Stimulated activated CD8-positive, alpha-beta memory T cell treated with anti-CD3 and anti-CD28 coated beads, Interleukin-2, amount 100 ng/mL, for 48 hours (primary cell): ENCODE data around the gene FARP1.
"Not testable (repeated sequence)": the region's sequence is repeated elsewhere in the genome, so short reads cannot be mapped to it uniquely, and the experiment has no call there.

Experiments used
- DNase-seq, 2 donors: peaks; one replicate each; pipeline ENCODE4 v3.0.0-alpha.2; 2020; ENCODE audit warnings: low read depth in 2 of 2

The FARP1 gene

GRCh38 chr13:98260357-98261164, 117.7 kb downstream of the FARP1 start:
- no peak for DNase-seq

- no peak for DNase-seq
These were observed 118.3 kb downstream of the FARP1 start for GRCh38 chr13:98261165-98261702.

- no peak for DNase-seq
These were observed 119.4 kb downstream of the FARP1 start for GRCh38 chr13:98262292-98262691.

GRCh38 chr13:98263841-98264240, 120.9 kb downstream of the FARP1 start:
- DNase-seq: no peak

GRCh38 chr13:98264877-98265276, 122.0 kb downstream of the FARP1 start:
- no peak for DNase-seq

- DNase-seq: no peak
These were observed 123.0 kb downstream of the FARP1 start for GRCh38 chr13:98265692-98266551.

GRCh38 chr13:98267080-98267912, 124.4 kb downstream of the FARP1 start:
- no peak for DNase-seq

- no peak for DNase-seq
These were observed 126.5 kb downstream of the FARP1 start for GRCh38 chr13:98269386-98269785.

GRCh38 chr13:98270819-98271218, 127.9 kb downstream of the FARP1 start:
- no peak for DNase-seq

- DNase-seq: not testable (repeated sequence)
These were observed 128.8 kb downstream of the FARP1 start for GRCh38 chr13:98271646-98272045.

- DNase-seq: no peak
These were observed 129.7 kb downstream of the FARP1 start for GRCh38 chr13:98272549-98272948.

- DNase-seq: no peak
These were observed 130.4 kb downstream of the FARP1 start for GRCh38 chr13:98273067-98273823.

- no peak for DNase-seq
These were observed 131.2 kb downstream of the FARP1 start for GRCh38 chr13:98273824-98274742.

GRCh38 chr13:98274921-98275487, 132.1 kb downstream of the FARP1 start:
- no peak for DNase-seq

GRCh38 chr13:98275681-98276171, 132.8 kb downstream of the FARP1 start:
- DNase-seq: no peak

GRCh38 chr13:98276486-98276885, 133.6 kb downstream of the FARP1 start:
- DNase-seq: no peak

GRCh38 chr13:98278068-98278724, 135.3 kb downstream of the FARP1 start:
- no peak for DNase-seq

- no peak for DNase-seq
These were observed 136.7 kb downstream of the FARP1 start for GRCh38 chr13:98279473-98280175.
